Stomach (tissue), 9 donors: ENCODE data around the gene CYBA. TPM values are rescaled to one million over a fixed set of nuclear protein-coding genes. Genes with fewer than 3 reads are reported as not detected.

ENCODE experiments used
- DNase-seq, 2 donors: peaks; one replicate each; pipeline versions ENCODE4 v3.0.0 to v3.0.0-alpha.2; 2013 to 2019
- H3K27ac ChIP-seq, 5 donors: fragments of 200-600 bp in 4 of 5; sonication (generic) in 4 of 5; one replicate each; pipeline ENCODE4 v1.5.1; 2013 to 2019; ENCODE audit warnings: mild to moderate bottlenecking in 1 of 5, moderate library complexity in 1 of 5
- H3K27me3 ChIP-seq, 3 donors: fragments of 200-600 bp; sonication (generic); one replicate each; pipeline ENCODE4 v1.5.1; 2017 to 2019; ENCODE audit warnings: mixed run types in 1 of 3
- H3K36me3 ChIP-seq, 4 donors: fragments of 200-600 bp; sonication (generic); 1 replicate in 3 of 4; 2 replicates in 1 of 4; pipeline ENCODE4 v1.5.1; 2016 to 2019
- H3K4me1 ChIP-seq, 4 donors: fragments of 200-600 bp; sonication (generic); one replicate each; pipeline ENCODE4 v1.5.1; 2016 to 2019
- H3K4me3 ChIP-seq, 4 donors: fragments of 200-600 bp; sonication (generic) in 3 of 4; one replicate each; pipeline ENCODE4 v1.5.1; 2016 to 2019; ENCODE audit warnings: mild to moderate bottlenecking in 1 of 4
- H3K9me3 ChIP-seq, 4 donors: fragments of 200-600 bp; sonication (generic); one replicate each; pipeline ENCODE4 v1.5.1; 2016 to 2019
- CTCF ChIP-seq, 7 experiments: fragments of 450-650 bp in 4 of 7; fragments of 200-600 bp in 3 of 7; sonication (generic) in 3 of 7; IDR thresholded peaks; one replicate each; pipeline ENCODE4 v1.5.1; 2016 to 2019; ENCODE audit warnings: antibody characterized with exemption in 7 of 7, control low read depth in 2 of 7, mild to moderate bottlenecking in 1 of 7
- EP300 ChIP-seq: sonication (generic); formaldehyde crosslinking; IDR thresholded peaks from one replicate; pipeline ENCODE4 v1.6.1; 2017; ENCODE audit warnings: antibody characterized with exemption
- POLR2A ChIP-seq, 4 donors: fragments of 450-650 bp; IDR thresholded peaks; one replicate each; pipeline ENCODE4 v1.6.1; 2016; ENCODE audit warnings: antibody characterized with exemption in 4 of 4, control low read depth in 2 of 4, mild to moderate bottlenecking in 1 of 4, moderate library complexity in 1 of 4
- POLR2AphosphoS5 ChIP-seq, 3 donors: sonication (generic); formaldehyde crosslinking; IDR thresholded peaks; one replicate each; pipeline ENCODE4 v1.6.1; 2016; ENCODE audit warnings: antibody characterized with exemption in 3 of 3
- WGBS, 5 donors: extraction: QIAGEN DNeasy Blood & Tissue Kit in 3 of 5; methylation state at CpG; one replicate each; pipeline versions ENCODE4 v1.1.5 to v1.1.7; 2013 to 2018; 5-methylcytosine and 5-hydroxymethylcytosine counted together
- intact Hi-C: fragments of 100-400 bp; cut with DNase I; formaldehyde crosslinking; loops from one replicate; pipeline ENCODE4 v1.15.1; 2023; ENCODE audit warnings: low total_unique reads
- polyA plus RNA-seq, 3 donors: library from polyadenylated mRNA; stranded (reverse); fragments of 200-250 nt; gene quantifications; one replicate each; pipeline ENCODE4 v1.2.3, GENCODE V29; 2013
- total RNA-seq, 5 donors: library from RNA; depleted of rRNA; stranded (reverse); fragments of >200 nt; gene quantifications; one replicate each; pipeline versions ENCODE4 v1.1.0 to v1.2.3, GENCODE V29; 2014 to 2016
- donor health status: healthy with polysubstance abuse.
- donor health status: Bipolar disorder and iron deficiency.
- donor health status: healthy.

CYBA gene
- total and polyA plus RNA-seq, 8 donors, result 21.0 to 480 (median 162) TPM

DNA sequence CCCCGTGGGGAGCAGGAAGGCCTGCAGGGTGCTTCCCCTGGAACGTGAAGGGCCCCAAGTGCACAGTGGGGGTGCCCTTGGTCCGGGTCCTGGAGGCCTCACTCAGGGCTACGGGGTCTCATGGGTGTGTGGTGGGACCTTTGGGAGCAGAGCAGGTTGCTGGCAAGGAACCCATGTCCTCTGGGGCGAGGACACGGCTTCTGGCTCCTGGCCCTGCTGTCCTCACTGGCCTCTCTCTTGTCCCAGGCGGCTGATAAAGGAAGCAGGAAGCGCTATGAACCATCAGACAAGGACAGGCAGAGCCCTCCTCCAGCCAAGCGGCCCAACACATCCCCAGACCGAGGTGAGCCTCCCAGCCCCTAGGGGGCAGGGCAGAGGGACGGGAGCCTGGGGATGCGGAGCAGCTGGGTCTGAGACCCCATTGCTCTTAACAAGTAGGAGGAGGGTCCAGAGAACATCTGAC is 22.3 kb downstream of the CYBA start:
- Histone ChIP-seq H3K36me3 (peaks cover 74 to 97% (median 94%) of the 10 kb centered on the region in 4 donors), H3K27ac (no peak overlapping the region), H3K4me1 (peaks cover 0 to 5% (median 4%) of the 10 kb centered on the region in 4 donors), H3K4me3 (no peak overlapping the region), H3K9me3 (no peaks in the 10 kb centered on the region), H3K27me3 (peaks cover 0 to 4% (median 0%) of the 10 kb centered on the region in 3 donors)
- DNase-seq, result no peak
- no peak for TF ChIP-seq CTCF (IDR thresholded peaks at IDR 0.05)
- TF ChIP-seq EP300, result no peak
- no peak for TF ChIP-seq POLR2AphosphoS5 (IDR thresholded peaks at IDR 0.05)
- TF ChIP-seq POLR2A (IDR thresholded peaks at IDR 0.05), result no peak
- WGBS, 5 donors, result 64 to 78% (median 66%) methylated on average over 6 to 12 of the region's 12 CpGs
- intact Hi-C loops, result no loop called here

DNA sequence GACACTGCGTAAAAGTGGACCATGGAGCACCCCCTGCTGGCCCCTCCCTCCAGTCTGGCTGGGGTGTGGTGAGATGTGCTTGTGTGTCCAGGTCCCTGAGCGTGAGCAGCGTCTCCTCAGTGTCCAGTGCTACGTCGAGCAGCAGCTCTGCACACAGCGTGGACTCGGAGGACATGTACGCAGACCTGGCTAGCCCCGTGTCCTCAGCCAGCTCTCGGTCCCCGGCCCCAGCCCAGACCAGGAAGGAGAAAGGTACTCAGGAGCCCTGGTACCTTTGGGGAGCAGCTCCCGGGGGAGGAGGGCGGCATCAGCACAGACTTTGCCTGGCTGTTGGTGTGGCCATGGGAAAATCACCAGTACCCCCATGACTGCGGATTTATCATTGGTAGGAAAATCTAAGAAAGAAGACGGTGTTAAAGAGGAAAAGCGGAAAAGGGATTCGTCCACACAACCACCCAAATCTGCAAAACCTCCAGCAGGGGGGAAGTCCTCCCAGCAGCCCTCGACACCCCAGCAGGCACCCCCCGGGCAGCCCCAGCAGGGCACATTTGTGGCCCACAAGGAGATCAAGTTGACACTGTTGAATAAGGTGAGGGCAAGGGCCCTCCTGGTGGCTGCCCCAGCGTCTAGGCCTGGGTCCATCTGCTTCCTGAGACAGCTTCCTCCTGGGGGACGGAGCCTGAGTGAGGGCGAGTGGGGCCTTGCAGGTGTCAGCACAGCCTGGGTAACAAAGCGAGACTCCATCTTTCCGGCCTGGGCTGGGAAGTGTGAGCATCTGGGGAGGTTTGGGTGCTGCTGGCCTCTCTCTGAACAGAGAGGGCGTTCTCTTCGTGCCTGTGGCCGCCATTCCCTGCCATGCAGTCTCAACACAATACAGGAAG is 23.1 kb downstream of the CYBA start:
- 95 to 98% (median 97%) methylated on average over 23 to 27 of the region's 27 CpGs for WGBS, 5 donors
- no peak for DNase-seq
- TF ChIP-seq EP300 (no peak), CTCF (IDR thresholded peaks at IDR 0.05) (no peak), POLR2AphosphoS5 (IDR thresholded peaks at IDR 0.05) (no peak), POLR2A (IDR thresholded peaks at IDR 0.05) (no peak)
- no peak overlapping the region for H3K27ac ChIP-seq
- no peak overlapping the region for H3K4me3 ChIP-seq
- intact Hi-C loops, result no loop called here
- no peaks in the 10 kb centered on the region for H3K4me1 ChIP-seq
- peaks cover 81 to 99% (median 99%) of the 10 kb centered on the region in 4 donors for H3K36me3 ChIP-seq
- no peaks in the 10 kb centered on the region for H3K9me3 ChIP-seq
- no peaks in the 10 kb centered on the region for H3K27me3 ChIP-seq

DNA sequence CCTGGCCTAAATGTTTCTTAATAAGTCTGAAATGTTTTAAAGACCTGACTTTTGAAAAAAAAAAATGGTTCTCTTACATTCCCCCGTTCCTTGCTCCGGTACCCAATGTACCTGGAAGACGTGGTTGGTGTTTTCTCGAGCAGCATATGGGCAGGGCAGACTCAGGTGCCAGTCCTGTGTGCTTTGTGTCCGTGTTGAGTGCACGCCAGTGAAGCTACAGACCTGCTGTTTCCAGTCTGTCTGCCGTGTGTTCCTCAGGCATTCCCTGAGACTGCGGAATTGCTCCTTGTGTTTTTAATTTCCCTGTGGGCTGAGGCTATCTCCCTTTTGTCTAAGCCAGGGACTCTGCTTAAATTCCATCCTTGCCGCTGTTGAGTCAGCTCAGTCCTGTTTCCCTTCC is 24.2 kb downstream of the CYBA start:
- no peak for DNase-seq
- no peaks in the 10 kb centered on the region for H3K4me1 ChIP-seq
- peaks cover 82 to 100% (median 100%) of the 10 kb centered on the region in 4 donors for H3K36me3 ChIP-seq
- H3K4me3 ChIP-seq, result no peak overlapping the region
- H3K27me3 ChIP-seq, result no peaks in the 10 kb centered on the region
- TF ChIP-seq EP300 (no peak), POLR2AphosphoS5 (IDR thresholded peaks at IDR 0.05) (no peak), CTCF (IDR thresholded peaks at IDR 0.05) (no peak), POLR2A (IDR thresholded peaks at IDR 0.05) (no peak)
- no peaks in the 10 kb centered on the region for H3K9me3 ChIP-seq
- no peak overlapping the region for H3K27ac ChIP-seq
- 92 to 94% (median 94%) methylated on average over 9 of the region's 9 CpGs for WGBS, 5 donors
- intact Hi-C loops, result no loop called here

DNA sequence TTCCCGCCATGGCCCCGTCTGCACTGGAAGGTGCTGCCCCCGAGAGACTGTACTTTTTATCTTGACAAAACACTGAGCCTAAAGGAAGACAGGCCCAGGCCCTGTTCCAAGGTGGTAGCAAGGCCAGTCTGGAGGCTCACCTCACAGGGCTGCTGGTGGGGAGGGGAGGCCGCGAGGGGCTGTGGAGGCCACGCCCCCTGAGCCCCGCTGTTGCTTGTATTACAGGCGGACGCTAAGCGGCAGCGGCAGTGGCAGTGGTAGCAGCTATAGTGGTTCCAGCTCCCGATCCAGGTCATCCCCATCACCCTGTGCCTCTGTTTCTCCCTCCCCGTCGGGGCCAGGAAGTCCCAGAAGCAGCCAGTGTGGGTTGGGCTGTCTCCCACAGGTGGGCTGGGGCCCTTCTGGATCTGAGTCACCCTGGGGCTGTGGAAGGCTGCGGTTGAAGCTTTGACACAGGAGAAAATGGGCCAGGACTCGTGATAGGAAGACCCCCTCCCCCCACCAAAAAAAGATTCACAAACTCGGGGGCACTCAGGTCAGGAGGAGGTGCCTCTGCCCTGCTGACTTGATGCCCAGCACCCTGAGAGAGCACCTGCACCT is 25.8 kb downstream of the CYBA start:
- Histone ChIP-seq H3K4me3 (no peak overlapping the region), H3K4me1 (peaks cover 0 to 6% (median 0%) of the 10 kb centered on the region in 4 donors), H3K36me3 (peaks cover 68 to 89% (median 87%) of the 10 kb centered on the region in 4 donors), H3K27ac (no peak overlapping the region), H3K9me3 (no peaks in the 10 kb centered on the region), H3K27me3 (no peaks in the 10 kb centered on the region)
- TF ChIP-seq EP300 (no peak), POLR2A (IDR thresholded peaks at IDR 0.05) (no peak), CTCF (IDR thresholded peaks at IDR 0.05) (no peak), POLR2AphosphoS5 (IDR thresholded peaks at IDR 0.05) (no peak)
- intact Hi-C loops, result no loop called here
- no peak for DNase-seq
- WGBS, 5 donors, result 75 to 88% (median 81%) methylated on average over 17 of the region's 17 CpGs
